Memory B cell (primary cell): ENCODE results near the gene TMEM255B.
A peak's percentile ranks its signal among the peaks of the same experiment; 100 is the strongest.

Source experiments
- ATAC-seq: fragments of 150-1000 bp; cut with Tn5 transposase; 2 replicates; pipeline ENCODE4 v1.10.0; 2021; ENCODE audit warnings: low read depth, mild to moderate bottlenecking, moderate library complexity
- DNase-seq, 2 donors: peaks; one replicate each; pipeline ENCODE4 v3.0.0; 2022; ENCODE audit warnings: low spot score in 2 of 2
- H3K27ac Mint-ChIP-seq: one replicate; pipeline ENCODE4 v1.8.0; 2022; ENCODE audit warnings: mild to moderate bottlenecking, moderate library complexity, mixed read lengths
- H3K27me3 Mint-ChIP-seq: one replicate; pipeline ENCODE4 v1.8.0; 2022; ENCODE audit warnings: mixed read lengths
- H3K36me3 Mint-ChIP-seq: one replicate; pipeline ENCODE4 v1.8.0; 2022; ENCODE audit warnings: mild to moderate bottlenecking, mixed read lengths
- H3K4me1 Mint-ChIP-seq: one replicate; pipeline ENCODE4 v1.8.0; 2022; ENCODE audit warnings: mixed read lengths
- H3K4me3 Mint-ChIP-seq: one replicate; pipeline ENCODE4 v1.8.0; 2022; ENCODE audit warnings: mild to moderate bottlenecking, moderate library complexity, mixed read lengths
- H3K9me3 Mint-ChIP-seq: one replicate; pipeline ENCODE4 v1.8.0; 2022; ENCODE audit warnings: mixed read lengths

The TMEM255B gene

GRCh38 chr13:113731192-113732175 is 27.5 kb upstream of the TMEM255B start:
- no peaks in the 10 kb centered on the region for H3K4me1 Mint-ChIP-seq
- no peak overlapping the region for H3K4me3 Mint-ChIP-seq
- no peak overlapping the region for H3K27ac Mint-ChIP-seq
- H3K36me3 Mint-ChIP-seq = no peaks in the 10 kb centered on the region
- peaks cover 2% of the 10 kb centered on the region for H3K27me3 Mint-ChIP-seq
- ATAC-seq = no peak
- DNase-seq = no peak
- H3K9me3 Mint-ChIP-seq = no peaks in the 10 kb centered on the region

- H3K27me3 Mint-ChIP-seq = peaks cover 2% of the 10 kb centered on the region
- ATAC-seq (peak; percentile 67), DNase-seq (no peak)
- no peaks in the 10 kb centered on the region for H3K36me3 Mint-ChIP-seq
- H3K4me3 Mint-ChIP-seq = no peak overlapping the region
- H3K27ac Mint-ChIP-seq = no peak overlapping the region
- no peaks in the 10 kb centered on the region for H3K9me3 Mint-ChIP-seq
- no peaks in the 10 kb centered on the region for H3K4me1 Mint-ChIP-seq
These were observed 26.7 kb upstream of the TMEM255B start for GRCh38 chr13:113732176-113732960.

GRCh38 chr13:113732961-113733950 is 25.8 kb upstream of the TMEM255B start:
- DNase-seq = no peak
- Mint-ChIP-seq H3K4me1 (no peaks in the 10 kb centered on the region), H3K36me3 (peaks cover 2% of the 10 kb centered on the region), H3K9me3 (no peaks in the 10 kb centered on the region), H3K27me3 (peaks cover 6% of the 10 kb centered on the region), H3K27ac (no peak overlapping the region), H3K4me3 (no peak overlapping the region)
- ATAC-seq = no peak

GRCh38 chr13:113734099-113734825 is 24.8 kb upstream of the TMEM255B start:
- no peak overlapping the region for H3K27ac Mint-ChIP-seq
- H3K9me3 Mint-ChIP-seq = no peaks in the 10 kb centered on the region
- peaks cover 2% of the 10 kb centered on the region for H3K36me3 Mint-ChIP-seq
- ATAC-seq (no peak), DNase-seq (no peak)
- no peak overlapping the region for H3K4me3 Mint-ChIP-seq
- H3K4me1 Mint-ChIP-seq = no peaks in the 10 kb centered on the region
- peaks cover 3% of the 10 kb centered on the region for H3K27me3 Mint-ChIP-seq

- Mint-ChIP-seq H3K4me3 (no peak overlapping the region), H3K27ac (no peak overlapping the region), H3K27me3 (peaks cover 7% of the 10 kb centered on the region), H3K4me1 (no peaks in the 10 kb centered on the region), H3K36me3 (peaks cover 2% of the 10 kb centered on the region), H3K9me3 (no peaks in the 10 kb centered on the region)
- no peak for DNase-seq
- ATAC-seq = no peak
These were observed 24.2 kb upstream of the TMEM255B start for GRCh38 chr13:113734826-113735125.

- DNase-seq (no peak), ATAC-seq (no peak)
- H3K27ac Mint-ChIP-seq = no peak overlapping the region
- no peak overlapping the region for H3K4me3 Mint-ChIP-seq
- peaks cover 2% of the 10 kb centered on the region for H3K36me3 Mint-ChIP-seq
- peaks cover 11% of the 10 kb centered on the region for H3K27me3 Mint-ChIP-seq
- no peaks in the 10 kb centered on the region for H3K9me3 Mint-ChIP-seq
- H3K4me1 Mint-ChIP-seq = no peaks in the 10 kb centered on the region
These were observed 23.8 kb upstream of the TMEM255B start for GRCh38 chr13:113735194-113735593.

GRCh38 chr13:113735750-113736149 is 23.3 kb upstream of the TMEM255B start:
- no peaks in the 10 kb centered on the region for H3K9me3 Mint-ChIP-seq
- no peak overlapping the region for H3K27ac Mint-ChIP-seq
- no peak for ATAC-seq
- no peak overlapping the region for H3K4me3 Mint-ChIP-seq
- peaks cover 2% of the 10 kb centered on the region for H3K36me3 Mint-ChIP-seq
- peaks cover 13% of the 10 kb centered on the region for H3K27me3 Mint-ChIP-seq
- no peak for DNase-seq
- H3K4me1 Mint-ChIP-seq = no peaks in the 10 kb centered on the region

- Mint-ChIP-seq H3K27me3 (peaks cover 16% of the 10 kb centered on the region), H3K27ac (no peak overlapping the region), H3K9me3 (no peaks in the 10 kb centered on the region), H3K4me1 (peaks cover 2% of the 10 kb centered on the region), H3K36me3 (peaks cover 2% of the 10 kb centered on the region), H3K4me3 (no peak overlapping the region)
- DNase-seq = no peak
- ATAC-seq = no peak
These were observed 22.7 kb upstream of the TMEM255B start for GRCh38 chr13:113736258-113736731.

- DNase-seq (no peak), ATAC-seq (no peak)
- Mint-ChIP-seq H3K27ac (no peak overlapping the region), H3K36me3 (peaks cover 2% of the 10 kb centered on the region), H3K27me3 (peaks cover 16% of the 10 kb centered on the region), H3K9me3 (no peaks in the 10 kb centered on the region), H3K4me3 (no peak overlapping the region), H3K4me1 (peaks cover 3% of the 10 kb centered on the region)
These were observed 21.2 kb upstream of the TMEM255B start for GRCh38 chr13:113737803-113738202.

GRCh38 chr13:113739527-113740285 is 19.3 kb upstream of the TMEM255B start:
- Mint-ChIP-seq H3K4me1 (peaks cover 3% of the 10 kb centered on the region), H3K4me3 (no peak overlapping the region), H3K27me3 (peaks cover 20% of the 10 kb centered on the region), H3K36me3 (peaks cover 2% of the 10 kb centered on the region), H3K9me3 (no peaks in the 10 kb centered on the region), H3K27ac (no peak overlapping the region)
- ATAC-seq (no peak), DNase-seq (no peak)

GRCh38 chr13:113740286-113740556 is 18.8 kb upstream of the TMEM255B start:
- Mint-ChIP-seq H3K9me3 (no peaks in the 10 kb centered on the region), H3K4me3 (no peak overlapping the region), H3K27me3 (peaks cover 23% of the 10 kb centered on the region), H3K4me1 (peaks cover 3% of the 10 kb centered on the region), H3K27ac (no peak overlapping the region), H3K36me3 (peaks cover 2% of the 10 kb centered on the region)
- DNase-seq (no peak), ATAC-seq (no peak)

GRCh38 chr13:113740661-113741060 is 18.4 kb upstream of the TMEM255B start:
- peaks cover 3% of the 10 kb centered on the region for H3K4me1 Mint-ChIP-seq
- H3K27me3 Mint-ChIP-seq = peaks cover 23% of the 10 kb centered on the region
- DNase-seq (no peak), ATAC-seq (no peak)
- no peak overlapping the region for H3K27ac Mint-ChIP-seq
- H3K36me3 Mint-ChIP-seq = peaks cover 2% of the 10 kb centered on the region
- no peaks in the 10 kb centered on the region for H3K9me3 Mint-ChIP-seq
- H3K4me3 Mint-ChIP-seq = no peak overlapping the region
